ENCODE measurements around the gene ISL2. TPM values are rescaled to one million over a fixed set of nuclear protein-coding genes. Genes with fewer than 3 reads are reported as not detected.

The ISL2 gene
- total and polyA plus RNA-seq, 2 of the 4 experiments (the other 2 are of a cell fraction): 1.3 to 3.6 TPM

DNA sequence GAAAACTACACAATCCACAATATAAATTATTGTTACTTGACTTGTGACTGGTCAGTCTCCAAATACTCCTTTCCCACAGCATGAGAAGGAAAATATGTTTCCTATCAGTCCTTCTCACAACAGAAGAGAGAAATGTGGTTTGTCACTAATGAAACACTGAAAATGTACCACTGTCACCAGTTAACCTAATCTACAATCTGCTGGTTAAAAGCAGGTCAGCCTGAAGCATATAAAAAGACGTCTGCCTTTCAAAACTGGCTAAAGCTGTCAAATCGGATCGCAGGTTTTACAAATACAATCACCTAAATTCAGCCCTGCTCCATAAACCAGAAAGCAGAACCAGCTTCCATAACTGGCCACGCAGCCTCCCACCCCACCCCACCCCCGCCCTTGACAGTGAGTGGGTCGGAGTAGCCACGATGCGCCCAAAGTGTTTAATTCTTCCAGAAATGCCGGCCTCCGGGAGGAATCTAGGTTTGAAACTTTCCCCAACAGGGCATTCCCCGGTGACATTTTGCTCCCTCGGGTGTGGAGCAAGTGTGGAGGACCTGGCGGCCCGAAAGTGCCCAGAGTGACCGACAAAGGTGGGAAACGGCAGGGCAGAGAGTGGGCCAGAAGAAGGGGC, 26.0 kb upstream of the ISL2 start:
- Histone ChIP-seq H2AFZ (replicated peaks; ENCODE audit: low read length, poor library complexity) (peak overlapping the region; percentile 99), H3K14ac (replicated peaks; ENCODE audit: low read depth, low read length) (peak overlapping the region; percentile 93), H4K20me1 (ENCODE audit: insufficient read depth, low read length) (peaks cover 16% of the 10 kb centered on the region; the same call in 1 of the 2 replicates), H2BK120ac (ENCODE audit: low read depth, low read length) (peak overlapping the region; percentile 20; the same call in 1 of the 2 replicates), H3K4me3 (ENCODE audit: insufficient read depth, low read depth, low read length) (peak overlapping the region; percentile 82), H3K9me1 (ENCODE audit: insufficient read depth, low read length) (peaks cover 12% of the 10 kb centered on the region), H4K91ac (ENCODE audit: insufficient read depth, low read depth, low read length) (peak overlapping the region; percentile 73), H3K79me1 (ENCODE audit: low read depth in 1 of 2, low read length in 2 of 2) (peaks cover 3 to 38% of the 10 kb centered on the region in 2 experiments; a peak in 3 of 4 replicates), H3K4ac (ENCODE audit: low read depth, low read length) (peak overlapping the region; percentile 83), H4K5ac (ENCODE audit: low read depth, low read length) (peak overlapping the region; percentile 31), H3K9ac (ENCODE audit: low read depth, low read length) (peak overlapping the region; percentile 94), H3K4me2 (ENCODE audit: low read depth, low read length) (peak overlapping the region; percentile 77), H3K23ac (ENCODE audit: low read depth, low read length) (peak overlapping the region; percentile 94), H3K27ac (ENCODE audit: insufficient read depth, low read length) (peak overlapping the region; percentile 79), H3K9me3 (ENCODE audit: control insufficient read depth, insufficient read depth, low read length) (no peaks in the 10 kb centered on the region), H3K27me3 (ENCODE audit: control insufficient read depth, insufficient read depth, low read length) (no peaks in the 10 kb centered on the region), H2BK5ac (ENCODE audit: low read depth, low read length, poor library complexity, severe bottlenecking) (peak overlapping the region; percentile 66), H2AK5ac (ENCODE audit: low read depth, low read length) (no peak overlapping the region; the same call in 1 of the 2 replicates), H3K36me3 (ENCODE audit: control insufficient read depth, insufficient read depth, low read length) (no peaks in the 10 kb centered on the region), H3K18ac (ENCODE audit: low read depth, low read length) (peak overlapping the region; percentile 10), H2BK15ac (ENCODE audit: low read depth, low read length) (no peak overlapping the region), H2BK20ac (ENCODE audit: low read depth, low read length) (no peak overlapping the region), H3K4me1 (ENCODE audit: control insufficient read depth, insufficient read depth, low read length) (peaks cover 10% of the 10 kb centered on the region), H2AK9ac (replicated peaks; ENCODE audit: low read depth, low read length, poor library complexity) (peak overlapping the region; percentile 97), H3K56ac (ENCODE audit: extremely low read depth, insufficient read depth, low read length) (peak overlapping the region; percentile 80), H4K8ac (ENCODE audit: low read depth in 2 of 2, low read length in 2 of 2) (peak overlapping the region; percentile 49 to 91; a peak in 2 of 4 replicates)
- BruUV-seq (replicated peaks): no TSS peak
- intact Hi-C loops (cut with micrococcal nuclease): no loop called here
- POLR2A ChIA-PET (ENCODE audit: unreplicated experiment): interaction anchor here (0.7 kb wide), 1 partner anchor 13 kb away, joined by 13 read pairs; no protein-coding TSS in a partner anchor
- dilution Hi-C loops (cut with HindIII; ENCODE audit: low sequenced_read_pairs, unreplicated experiment): no loop called here
- ATAC-seq (ENCODE audit: low read depth) (peak; percentile 19), DNase-seq (no peak)
- CTCF ChIA-PET: no interaction called here
- WGBS, 2 experiments (ENCODE audit: extremely low coverage in 2 of 2, insufficient read length in 1 of 2): 5% methylated on average over 4 of the region's 16 CpGs; no CpG with 5 or more reads in 1 of the 2 experiments
- in situ Hi-C loops (cut with MboI; ENCODE audit: low sequenced_read_pairs): no loop called here
- no peak for TF ChIP-seq BHLHE40 (IDR thresholded peaks at IDR 0.05; ENCODE audit: low read depth, low read length)
- TF ChIP-seq MXI1 (IDR thresholded peaks at IDR 0.05; ENCODE audit: borderline replicate concordance, low read depth, low read length): 0 out of 2 replicates have a peak, but pooled peaks have one; percentile 23
